Measurements from ENCODE around the gene STRIP2.

DNA sequence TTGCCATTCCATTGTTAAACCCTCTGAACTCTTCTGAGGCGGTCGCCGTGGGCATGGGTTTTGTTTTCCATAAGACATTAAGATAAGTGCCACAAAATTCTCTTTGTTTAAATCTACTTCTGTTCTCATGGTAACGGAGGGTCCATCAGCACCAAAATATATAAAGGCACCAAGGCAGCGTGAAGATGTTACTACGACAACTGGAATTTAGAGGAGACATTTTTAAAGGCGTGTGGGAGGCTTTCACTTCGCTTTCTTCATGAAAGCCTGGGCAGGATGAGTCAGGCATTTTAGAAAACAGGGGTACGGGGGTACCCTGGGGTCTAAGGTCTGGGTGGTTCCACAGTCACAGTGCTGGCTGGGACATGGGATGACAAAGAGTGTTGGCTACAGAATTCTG lies 102.1 kb downstream of the STRIP2 start:
- TF ChIP-seq POLR2A (IDR thresholded peaks at IDR 0.05) (no peak), EP300 (IDR thresholded peaks at IDR 0.05) (no peak)
- TF ChIP-seq, protein P1, sequence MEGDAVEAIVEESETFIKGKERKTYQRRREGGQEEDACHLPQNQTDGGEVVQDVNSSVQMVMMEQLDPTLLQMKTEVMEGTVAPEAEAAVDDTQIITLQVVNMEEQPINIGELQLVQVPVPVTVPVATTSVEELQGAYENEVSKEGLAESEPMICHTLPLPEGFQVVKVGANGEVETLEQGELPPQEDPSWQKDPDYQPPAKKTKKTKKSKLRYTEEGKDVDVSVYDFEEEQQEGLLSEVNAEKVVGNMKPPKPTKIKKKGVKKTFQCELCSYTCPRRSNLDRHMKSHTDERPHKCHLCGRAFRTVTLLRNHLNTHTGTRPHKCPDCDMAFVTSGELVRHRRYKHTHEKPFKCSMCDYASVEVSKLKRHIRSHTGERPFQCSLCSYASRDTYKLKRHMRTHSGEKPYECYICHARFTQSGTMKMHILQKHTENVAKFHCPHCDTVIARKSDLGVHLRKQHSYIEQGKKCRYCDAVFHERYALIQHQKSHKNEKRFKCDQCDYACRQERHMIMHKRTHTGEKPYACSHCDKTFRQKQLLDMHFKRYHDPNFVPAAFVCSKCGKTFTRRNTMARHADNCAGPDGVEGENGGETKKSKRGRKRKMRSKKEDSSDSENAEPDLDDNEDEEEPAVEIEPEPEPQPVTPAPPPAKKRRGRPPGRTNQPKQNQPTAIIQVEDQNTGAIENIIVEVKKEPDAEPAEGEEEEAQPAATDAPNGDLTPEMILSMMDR (IDR thresholded peaks at IDR 0.05) = no peak

Data from ovary (tissue), 3 donors.